GM23338 (cell line): ENCODE results near the gene SHC4. TPM values are rescaled to one million over a fixed set of nuclear protein-coding genes. Genes with fewer than 3 reads are reported as not detected.
A peak's percentile ranks its signal among the peaks of the same experiment; 100 is the strongest.

Experiments
- ATAC-seq: fragments of 200-7000 bp; cut with Tn5 transposase; 3 replicates; pipeline ENCODE4 v1.9.1; 2020
- DNase-seq: peaks from one replicate; pipeline ENCODE4 v3.0.0-alpha.2; 2015; ENCODE audit warnings: low spot score
- H2AFZ ChIP-seq: fragments of 200-600 bp; sonication (generic); 2 replicates; pipeline ENCODE4 v1.8.0; 2016; ENCODE audit warnings: antibody characterized with exemption, mild to moderate bottlenecking, moderate library complexity
- H3F3A ChIP-seq: fragments of 200-600 bp; sonication (generic); replicated peaks from 2 replicates; pipeline ENCODE4 v1.8.0; 2017; ENCODE audit warnings: antibody characterized with exemption, mixed run types, low read depth
- H3K27ac ChIP-seq: fragments of 200-600 bp; sonication (generic); 2 replicates; pipeline ENCODE4 v1.6.1; 2016; ENCODE audit warnings: low read depth
- H3K27me3 ChIP-seq: fragments of 200-600 bp; sonication (generic); 2 replicates; pipeline ENCODE4 v1.8.0; 2016; ENCODE audit warnings: mild to moderate bottlenecking, mixed run types, moderate library complexity; ENCODE audit not compliant: insufficient read depth
- H3K36me3 ChIP-seq: fragments of 200-600 bp; sonication (generic); 2 replicates; pipeline ENCODE4 v1.8.0; 2016; ENCODE audit warnings: mild to moderate bottlenecking; ENCODE audit not compliant: insufficient read depth
- H3K4me1 ChIP-seq: fragments of 200-600 bp; sonication (generic); 2 replicates; pipeline ENCODE4 v1.8.0; 2016; ENCODE audit warnings: mild to moderate bottlenecking, moderate library complexity; ENCODE audit not compliant: insufficient read depth
- H3K4me2 ChIP-seq: fragments of 200-600 bp; sonication (generic); 2 replicates; pipeline ENCODE4 v1.7.1; 2017; ENCODE audit warnings: mixed run types
- H3K4me3 ChIP-seq: fragments of 200-600 bp; sonication (generic); 2 replicates; pipeline ENCODE4 v1.6.1; 2016; ENCODE audit warnings: mixed run types
- H3K79me2 ChIP-seq: fragments of 200-600 bp; sonication (generic); replicated peaks from 2 replicates; pipeline ENCODE4 v1.8.0; 2017; ENCODE audit warnings: mild to moderate bottlenecking; ENCODE audit not compliant: insufficient read depth
- H3K9me2 ChIP-seq: fragments of 200-600 bp; sonication (generic); 2 replicates; pipeline ENCODE4 v1.8.0; 2017; ENCODE audit not compliant: insufficient read depth
- H4K20me1 ChIP-seq: fragments of 200-600 bp; sonication (generic); replicated peaks from 2 replicates; pipeline ENCODE4 v1.8.0; 2017; ENCODE audit warnings: mild to moderate bottlenecking; ENCODE audit not compliant: insufficient read depth
- H3K27ac Mint-ChIP-seq: 2 replicates; pipeline ENCODE4 v1.8.0; 2020; ENCODE audit warnings: inconsistent platforms, mild to moderate bottlenecking, moderate library complexity, mixed read lengths
- H3K27me3 Mint-ChIP-seq: 3 replicates; pipeline ENCODE4 v1.8.0; 2022; ENCODE audit warnings: low read depth, mild to moderate bottlenecking, moderate library complexity, mixed read lengths, inconsistent platforms; ENCODE audit not compliant: insufficient read depth, poor library complexity
- H3K36me3 Mint-ChIP-seq: 3 replicates; pipeline ENCODE4 v1.8.0; 2021; ENCODE audit warnings: low read depth, mild to moderate bottlenecking, inconsistent platforms, moderate library complexity, mixed read lengths
- H3K4me1 Mint-ChIP-seq: 3 replicates; pipeline ENCODE4 v1.8.0; 2020; ENCODE audit warnings: mild to moderate bottlenecking, inconsistent platforms, mixed read lengths
- H3K4me3 Mint-ChIP-seq: 3 replicates; pipeline ENCODE4 v1.8.0; 2021; ENCODE audit warnings: moderate library complexity, mild to moderate bottlenecking, inconsistent platforms, mixed read lengths
- H3K9me3 Mint-ChIP-seq: 3 replicates; pipeline ENCODE4 v1.8.0; 2020; ENCODE audit warnings: moderate library complexity, mild to moderate bottlenecking, inconsistent platforms, mixed read lengths
- CREB1 ChIP-seq: fragments of 250-450 bp; sonication (Bioruptor Pico); IDR thresholded peaks from 2 replicates; pipeline ENCODE4 v1.5.0; 2020; ENCODE audit warnings: low read depth, mild to moderate bottlenecking, moderate library complexity
- EZH2 ChIP-seq: fragments of 200-600 bp; sonication (generic); IDR thresholded peaks from one replicate; pipeline ENCODE4 v1.8.0; 2017; ENCODE audit warnings: antibody characterized with exemption, mild to moderate bottlenecking, low read depth; ENCODE audit not compliant: unreplicated experiment
- EZH2phosphoT487 ChIP-seq: fragments of 200-600 bp; sonication (generic); IDR thresholded peaks from one replicate; pipeline ENCODE4 v1.8.1; 2018; ENCODE audit warnings: antibody characterized with exemption; ENCODE audit not compliant: unreplicated experiment
- JUNB ChIP-seq: IDR thresholded peaks from one replicate; pipeline ENCODE4 v1.6.1; 2016; ENCODE audit warnings: antibody characterized with exemption; ENCODE audit not compliant: unreplicated experiment
- NANOG ChIP-seq: IDR thresholded peaks from 2 replicates; pipeline ENCODE4 v1.6.1; 2016; ENCODE audit warnings: antibody characterized with exemption, borderline replicate concordance
- POLR2AphosphoS5 ChIP-seq: IDR thresholded peaks from 2 replicates; pipeline ENCODE4 v1.6.1; 2016; ENCODE audit warnings: antibody characterized with exemption, low read depth
- STAT1 ChIP-seq: IDR thresholded peaks from one replicate; pipeline ENCODE4 v1.6.1; 2016; ENCODE audit warnings: antibody characterized with exemption; ENCODE audit not compliant: unreplicated experiment
- ZNF114 ChIP-seq: fragments of 250-450 bp; sonication (Bioruptor Pico); IDR thresholded peaks from 2 replicates; pipeline ENCODE4 v1.5.0; 2020; ENCODE audit warnings: mild to moderate bottlenecking, moderate library complexity
- ZNF331 ChIP-seq: fragments of 250-450 bp; sonication (Bioruptor Pico); IDR thresholded peaks from 2 replicates; pipeline ENCODE4 v1.5.0; 2020; ENCODE audit warnings: low read depth, mild to moderate bottlenecking, moderate library complexity
- ZNF462 ChIP-seq: fragments of 250-450 bp; sonication (Bioruptor Pico); IDR thresholded peaks from 2 replicates; pipeline ENCODE4 v1.5.0; 2020; ENCODE audit warnings: mild to moderate bottlenecking, moderate library complexity
- polyA plus RNA-seq: library from polyadenylated mRNA; unstranded; fragments of >200 nt; fragmentation: Nextera tagmentation; extraction: Ambion mirVana; gene quantifications from 2 replicates; pipeline ENCODE4 v1.2.1, GENCODE V29; 2016
- total RNA-seq: library from RNA; depleted of rRNA; stranded (reverse); fragments of >200 nt; shearing (Covaris generic); gene quantifications from 2 replicates; pipeline ENCODE4 v1.2.3, GENCODE V29; 2014
- TF ChIP-seq, protein P1 (sequence below), 2 experiments: fragments of 200-600 bp in 1 of 2; sonication (generic) in 1 of 2; conservative IDR thresholded peaks; 2 replicates each; pipeline versions ENCODE4 v1.5.1 to v1.6.1; 2016 to 2017; ENCODE audit warnings: antibody characterized with exemption in 2 of 2, low read depth in 2 of 2, mild to moderate bottlenecking in 2 of 2, moderate library complexity in 1 of 2
- TF ChIP-seq, protein P2 (sequence below): IDR thresholded peaks from 2 replicates; pipeline ENCODE4 v1.6.1; 2016; ENCODE audit warnings: antibody characterized with exemption
- TF ChIP-seq, protein P3 (sequence below): IDR thresholded peaks from one replicate; pipeline ENCODE4 v1.6.1; 2018; ENCODE audit warnings: antibody characterized with exemption; ENCODE audit not compliant: unreplicated experiment

SHC4 gene
- total and polyA plus RNA-seq, 2 experiments from 2014 or later = 0.21 to 0.32 TPM

GRCh38 chr15:48833526-48834239, 130.0 kb downstream of the SHC4 start:
- ATAC-seq = no peak
- H3K4me3 Mint-ChIP-seq = no peak overlapping the region

More at GRCh38 chr15:48833526-48834239, 130.0 kb downstream of the SHC4 start:
- Histone ChIP-seq H3K9me2 (no peaks in the 10 kb centered on the region; the same call in 1 of the 2 replicates), H3K4me2 (no peak overlapping the region), H3K79me2 (no peaks in the 10 kb centered on the region), H3K27me3 (no peaks in the 10 kb centered on the region), H3K36me3 (no peaks in the 10 kb centered on the region), H4K20me1 (no peaks in the 10 kb centered on the region), H3K4me1 (no peaks in the 10 kb centered on the region), H3K4me3 (no peak overlapping the region), H2AFZ (0 out of 2 replicates have a peak overlapping the region, but pooled peaks have one; percentile 30), H3K27ac (no peak overlapping the region), H3F3A (no peaks in the 10 kb centered on the region)
- DNase-seq = no peak
- Mint-ChIP-seq H3K36me3 (no peaks in the 10 kb centered on the region), H3K27me3 (no peaks in the 10 kb centered on the region), H3K4me1 (no peaks in the 10 kb centered on the region; the same call in 2 of the 3 replicates), H3K27ac (no peak overlapping the region; the same call in 1 of the 2 replicates), H3K9me3 (no peaks in the 10 kb centered on the region)
- TF ChIP-seq ZNF462 (CRISPR knock-in tag) (no peak), JUNB (no peak), ZNF114 (CRISPR knock-in tag) (no peak), EZH2phosphoT487 (no peak), ZNF331 (CRISPR knock-in tag) (no peak), NANOG (no peak), EZH2 (no peak), CREB1 (CRISPR knock-in tag) (no peak), STAT1 (no peak), POLR2AphosphoS5 (no peak)
- TF ChIP-seq, protein P1, sequence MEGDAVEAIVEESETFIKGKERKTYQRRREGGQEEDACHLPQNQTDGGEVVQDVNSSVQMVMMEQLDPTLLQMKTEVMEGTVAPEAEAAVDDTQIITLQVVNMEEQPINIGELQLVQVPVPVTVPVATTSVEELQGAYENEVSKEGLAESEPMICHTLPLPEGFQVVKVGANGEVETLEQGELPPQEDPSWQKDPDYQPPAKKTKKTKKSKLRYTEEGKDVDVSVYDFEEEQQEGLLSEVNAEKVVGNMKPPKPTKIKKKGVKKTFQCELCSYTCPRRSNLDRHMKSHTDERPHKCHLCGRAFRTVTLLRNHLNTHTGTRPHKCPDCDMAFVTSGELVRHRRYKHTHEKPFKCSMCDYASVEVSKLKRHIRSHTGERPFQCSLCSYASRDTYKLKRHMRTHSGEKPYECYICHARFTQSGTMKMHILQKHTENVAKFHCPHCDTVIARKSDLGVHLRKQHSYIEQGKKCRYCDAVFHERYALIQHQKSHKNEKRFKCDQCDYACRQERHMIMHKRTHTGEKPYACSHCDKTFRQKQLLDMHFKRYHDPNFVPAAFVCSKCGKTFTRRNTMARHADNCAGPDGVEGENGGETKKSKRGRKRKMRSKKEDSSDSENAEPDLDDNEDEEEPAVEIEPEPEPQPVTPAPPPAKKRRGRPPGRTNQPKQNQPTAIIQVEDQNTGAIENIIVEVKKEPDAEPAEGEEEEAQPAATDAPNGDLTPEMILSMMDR (conservative IDR thresholded peaks at IDR 0.05; ENCODE audit: low read depth in 2 of 2) = no peak
- TF ChIP-seq, protein P2, sequence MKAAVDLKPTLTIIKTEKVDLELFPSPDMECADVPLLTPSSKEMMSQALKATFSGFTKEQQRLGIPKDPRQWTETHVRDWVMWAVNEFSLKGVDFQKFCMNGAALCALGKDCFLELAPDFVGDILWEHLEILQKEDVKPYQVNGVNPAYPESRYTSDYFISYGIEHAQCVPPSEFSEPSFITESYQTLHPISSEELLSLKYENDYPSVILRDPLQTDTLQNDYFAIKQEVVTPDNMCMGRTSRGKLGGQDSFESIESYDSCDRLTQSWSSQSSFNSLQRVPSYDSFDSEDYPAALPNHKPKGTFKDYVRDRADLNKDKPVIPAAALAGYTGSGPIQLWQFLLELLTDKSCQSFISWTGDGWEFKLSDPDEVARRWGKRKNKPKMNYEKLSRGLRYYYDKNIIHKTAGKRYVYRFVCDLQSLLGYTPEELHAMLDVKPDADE = no peak
- TF ChIP-seq, protein P3, sequence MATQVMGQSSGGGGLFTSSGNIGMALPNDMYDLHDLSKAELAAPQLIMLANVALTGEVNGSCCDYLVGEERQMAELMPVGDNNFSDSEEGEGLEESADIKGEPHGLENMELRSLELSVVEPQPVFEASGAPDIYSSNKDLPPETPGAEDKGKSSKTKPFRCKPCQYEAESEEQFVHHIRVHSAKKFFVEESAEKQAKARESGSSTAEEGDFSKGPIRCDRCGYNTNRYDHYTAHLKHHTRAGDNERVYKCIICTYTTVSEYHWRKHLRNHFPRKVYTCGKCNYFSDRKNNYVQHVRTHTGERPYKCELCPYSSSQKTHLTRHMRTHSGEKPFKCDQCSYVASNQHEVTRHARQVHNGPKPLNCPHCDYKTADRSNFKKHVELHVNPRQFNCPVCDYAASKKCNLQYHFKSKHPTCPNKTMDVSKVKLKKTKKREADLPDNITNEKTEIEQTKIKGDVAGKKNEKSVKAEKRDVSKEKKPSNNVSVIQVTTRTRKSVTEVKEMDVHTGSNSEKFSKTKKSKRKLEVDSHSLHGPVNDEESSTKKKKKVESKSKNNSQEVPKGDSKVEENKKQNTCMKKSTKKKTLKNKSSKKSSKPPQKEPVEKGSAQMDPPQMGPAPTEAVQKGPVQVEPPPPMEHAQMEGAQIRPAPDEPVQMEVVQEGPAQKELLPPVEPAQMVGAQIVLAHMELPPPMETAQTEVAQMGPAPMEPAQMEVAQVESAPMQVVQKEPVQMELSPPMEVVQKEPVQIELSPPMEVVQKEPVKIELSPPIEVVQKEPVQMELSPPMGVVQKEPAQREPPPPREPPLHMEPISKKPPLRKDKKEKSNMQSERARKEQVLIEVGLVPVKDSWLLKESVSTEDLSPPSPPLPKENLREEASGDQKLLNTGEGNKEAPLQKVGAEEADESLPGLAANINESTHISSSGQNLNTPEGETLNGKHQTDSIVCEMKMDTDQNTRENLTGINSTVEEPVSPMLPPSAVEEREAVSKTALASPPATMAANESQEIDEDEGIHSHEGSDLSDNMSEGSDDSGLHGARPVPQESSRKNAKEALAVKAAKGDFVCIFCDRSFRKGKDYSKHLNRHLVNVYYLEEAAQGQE = no peak
